ENCODE results near the gene MYO1B.

Gene MYO1B

DNA sequence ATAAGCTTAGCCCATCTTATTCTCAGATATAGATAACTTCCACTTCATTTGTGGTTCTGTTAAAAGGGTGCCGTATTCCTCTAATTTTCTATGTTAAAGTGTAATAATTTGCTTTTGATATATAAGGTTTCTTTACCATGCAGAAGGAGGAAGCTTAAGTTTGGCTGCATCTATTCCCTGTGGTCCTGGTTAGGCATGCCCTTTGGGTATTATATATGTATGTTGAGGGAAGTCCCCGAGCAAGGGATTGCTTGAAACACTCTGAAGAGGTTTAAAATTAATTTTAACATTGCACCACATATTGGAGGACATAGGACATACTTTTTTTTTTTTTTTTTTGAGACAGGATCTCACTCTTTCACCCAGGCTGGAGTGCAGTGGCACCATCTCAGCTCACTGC lies 16.9 kb upstream of the MYO1B start:
- no peak for DNase-seq

DNA sequence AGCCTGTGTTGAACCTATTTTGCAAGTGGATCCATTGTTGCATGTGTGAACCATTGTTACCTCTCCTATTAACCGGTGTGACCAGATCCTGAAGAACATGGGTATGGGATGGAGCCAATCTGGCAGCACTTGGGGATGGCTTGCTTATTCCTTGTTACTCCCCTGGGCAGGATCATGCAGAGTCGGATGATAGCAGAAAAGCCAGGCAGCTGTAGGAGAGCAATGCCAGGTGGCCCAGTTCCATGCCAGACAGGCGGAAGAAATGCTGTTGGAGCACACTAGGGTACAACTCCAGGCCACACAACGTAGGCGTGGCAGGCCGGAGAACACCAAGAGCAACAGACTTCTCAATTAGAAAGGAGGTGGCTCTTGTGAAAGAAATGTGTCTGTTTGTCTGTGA lies 16.3 kb upstream of the MYO1B start:
- no peak for DNase-seq

DNA sequence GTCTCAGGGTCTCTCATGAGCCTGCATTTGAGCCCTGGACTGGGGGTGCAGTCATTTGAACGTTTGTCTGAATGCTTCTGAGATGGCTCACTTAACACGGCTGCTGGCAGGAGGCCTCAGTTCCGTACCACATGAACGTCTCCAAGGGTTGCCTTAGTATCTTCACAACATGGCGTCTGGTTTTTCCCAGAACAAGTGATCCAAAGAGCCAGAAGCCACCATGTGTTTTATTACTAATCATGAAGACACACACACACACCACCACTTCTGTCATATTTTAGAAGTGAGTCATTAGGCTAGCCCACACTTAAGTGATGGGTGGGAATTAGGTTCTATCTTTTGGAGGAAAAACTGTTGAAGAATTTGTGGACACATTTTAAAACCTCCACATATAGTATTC lies 15.0 kb upstream of the MYO1B start:
- no peak for DNase-seq

DNA sequence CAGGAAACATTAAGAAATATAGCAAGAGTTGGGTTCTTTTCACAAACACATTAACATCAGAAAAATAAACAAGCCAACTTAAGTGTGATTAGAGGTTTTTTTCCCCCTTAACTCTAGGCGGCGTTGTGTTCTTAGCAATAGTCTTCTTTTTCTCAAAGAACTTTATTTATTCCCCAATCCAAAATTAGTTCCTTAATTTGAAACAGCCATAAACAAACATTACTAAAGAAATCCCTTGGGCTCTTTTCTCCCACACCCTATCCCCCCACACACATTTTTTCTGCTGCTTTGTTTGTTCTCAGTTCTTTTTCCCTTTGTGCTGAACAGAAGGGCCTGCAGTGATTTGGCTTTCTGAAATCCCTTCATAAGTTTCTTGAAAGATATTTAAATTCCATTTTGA lies 13.2 kb upstream of the MYO1B start:
- no peak for DNase-seq

DNA sequence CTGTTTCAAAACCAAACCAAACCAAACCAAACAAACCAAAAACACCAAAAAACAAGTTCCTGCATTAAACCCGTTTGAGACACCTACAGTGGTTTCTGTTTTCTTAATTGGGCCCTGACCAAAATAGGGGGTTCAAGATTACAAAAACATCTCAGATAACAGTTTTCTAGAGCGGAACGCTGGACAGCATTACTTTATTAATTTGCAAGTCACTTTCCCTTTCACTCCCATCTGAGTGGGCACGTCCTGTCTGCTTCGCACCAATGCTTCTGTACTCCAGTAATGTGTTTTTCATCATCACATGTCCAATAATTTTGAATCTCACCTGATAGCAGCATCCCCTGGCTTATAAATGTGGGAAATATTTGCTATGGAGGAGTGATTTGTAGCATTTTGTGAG lies 11.7 kb upstream of the MYO1B start:
- DNase-seq = no peak

DNA sequence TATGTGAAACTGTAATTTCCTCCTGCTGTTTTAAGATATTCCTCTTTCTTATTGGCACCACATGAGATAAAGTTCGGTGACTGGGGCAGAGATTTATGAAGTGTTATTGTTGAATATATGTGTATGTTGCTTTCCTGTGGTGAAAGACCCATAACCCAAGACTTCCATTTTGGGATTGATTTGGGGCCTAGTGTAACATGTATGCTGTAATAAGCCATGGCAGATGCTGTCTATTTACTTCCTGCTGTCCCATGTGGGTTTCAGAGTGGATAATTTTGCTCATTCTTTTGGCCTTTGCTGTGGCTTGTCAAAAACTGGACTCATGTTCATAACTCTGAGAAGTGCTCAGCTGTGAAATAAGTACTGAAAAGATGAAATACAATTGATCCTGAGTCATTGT lies 10.8 kb upstream of the MYO1B start:
- DNase-seq = no peak

DNA sequence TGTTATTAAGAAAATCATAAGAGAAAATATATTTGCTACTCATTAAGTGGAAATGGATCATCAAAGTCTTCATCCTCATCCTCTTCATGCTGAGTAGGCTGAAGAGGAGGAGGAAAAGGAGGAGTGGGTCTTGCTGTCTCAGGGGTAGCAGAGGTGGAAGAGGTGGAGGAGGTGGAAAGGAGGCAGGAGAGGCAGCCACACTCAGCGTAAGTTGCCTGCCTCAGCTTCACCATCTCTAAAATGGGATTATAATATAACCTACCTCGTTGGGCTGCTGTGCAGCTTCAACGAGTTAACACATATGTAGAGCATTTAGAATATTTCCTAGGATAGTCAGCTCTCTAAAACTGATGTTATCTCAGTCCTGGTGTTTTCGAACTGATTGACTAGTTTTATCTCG lies 4.3 kb upstream of the MYO1B start:
- no peak for DNase-seq

DNA sequence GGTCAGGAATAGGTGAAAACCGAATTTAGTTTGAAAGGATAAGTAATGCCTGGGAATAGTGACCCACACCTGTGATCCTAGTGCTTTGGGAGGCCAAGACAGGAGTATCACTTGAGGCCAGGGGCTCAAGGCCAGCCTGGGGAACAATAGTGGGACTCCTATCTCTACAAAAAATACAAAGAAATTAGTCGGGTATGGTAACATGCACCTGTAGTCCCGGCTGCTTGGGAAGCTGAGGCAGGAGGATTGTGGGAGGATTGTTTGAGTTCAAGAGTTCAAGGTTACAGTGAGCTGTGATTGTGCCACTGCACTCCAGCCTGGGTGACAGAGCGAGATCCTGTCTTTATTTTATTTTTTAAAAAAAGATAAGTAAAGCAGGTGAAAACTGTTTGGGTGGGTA lies 3.8 kb upstream of the MYO1B start:
- no peak for DNase-seq

DNA sequence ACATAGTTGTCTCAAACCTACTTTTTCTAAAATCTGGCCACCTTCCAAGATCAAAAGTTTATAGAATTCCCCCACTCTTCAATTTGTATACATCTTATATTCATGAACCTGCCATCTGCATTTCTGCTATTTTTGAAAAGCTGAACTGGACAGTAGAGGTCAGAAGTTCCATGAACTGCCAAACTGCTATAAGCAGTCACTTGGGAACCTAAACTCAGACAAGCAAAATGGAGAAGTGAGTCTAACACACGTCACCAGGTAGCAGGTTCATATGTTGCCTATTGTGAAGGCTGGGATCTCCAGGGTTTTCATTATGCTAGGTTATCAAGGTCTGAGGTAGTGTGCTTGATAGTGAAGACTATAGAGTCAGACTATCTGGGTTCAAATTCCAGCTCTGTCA lies 2.0 kb upstream of the MYO1B start:
- no peak for DNase-seq

DNA sequence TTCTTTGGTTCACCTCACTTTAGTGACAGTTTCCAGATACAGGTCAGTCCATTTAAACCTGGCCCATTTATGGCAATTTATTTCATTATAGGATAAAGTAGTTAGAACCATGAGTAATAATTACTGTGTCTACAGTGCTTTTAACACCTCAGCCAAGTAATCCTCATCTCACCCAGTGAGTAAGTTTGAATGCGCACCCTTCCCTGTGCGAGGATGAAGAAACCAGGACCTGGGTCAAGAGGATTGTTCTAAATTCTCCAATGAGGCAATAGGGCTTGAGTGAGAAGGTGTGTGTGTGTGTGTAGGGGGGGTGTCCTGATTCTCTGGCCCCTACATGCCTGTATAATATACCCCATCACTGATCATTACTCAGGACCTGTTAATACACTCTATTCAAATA lies 854 bp upstream of the MYO1B start:
- DNase-seq = no peak

DNA sequence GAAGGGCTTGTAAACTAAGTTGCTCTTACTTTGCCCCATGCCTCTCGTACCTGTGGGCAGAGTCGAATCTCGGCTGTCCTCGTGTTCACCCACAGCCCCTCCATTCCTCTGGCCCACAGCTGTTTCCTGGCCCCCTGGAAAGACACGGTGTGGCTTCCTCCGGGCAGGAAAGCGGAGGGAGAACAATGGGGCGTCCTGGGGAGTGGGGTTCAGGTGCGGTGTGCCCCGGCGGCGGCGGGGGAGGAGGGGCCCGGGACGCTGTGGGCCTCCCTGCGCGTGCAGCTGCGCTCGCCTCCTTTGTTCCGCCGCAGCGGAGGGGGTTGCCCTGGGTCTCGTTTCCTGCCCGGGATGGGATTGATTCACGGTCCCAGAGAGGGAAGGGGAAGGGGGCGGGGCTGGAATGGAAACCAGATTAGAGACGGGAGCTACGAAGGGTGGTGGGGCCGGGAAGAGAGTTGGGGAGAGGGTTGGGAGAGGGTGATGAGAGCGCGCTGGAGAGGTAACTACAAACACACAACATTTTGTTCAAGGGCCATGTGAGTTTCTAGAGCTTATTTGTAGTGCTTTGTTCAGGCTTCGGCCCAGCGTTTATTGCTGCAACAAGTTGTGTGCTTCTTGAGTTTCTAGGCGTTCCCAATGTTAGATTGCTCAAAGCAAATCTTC lies 796 bp downstream of the MYO1B start:
- no peak for DNase-seq

DNA sequence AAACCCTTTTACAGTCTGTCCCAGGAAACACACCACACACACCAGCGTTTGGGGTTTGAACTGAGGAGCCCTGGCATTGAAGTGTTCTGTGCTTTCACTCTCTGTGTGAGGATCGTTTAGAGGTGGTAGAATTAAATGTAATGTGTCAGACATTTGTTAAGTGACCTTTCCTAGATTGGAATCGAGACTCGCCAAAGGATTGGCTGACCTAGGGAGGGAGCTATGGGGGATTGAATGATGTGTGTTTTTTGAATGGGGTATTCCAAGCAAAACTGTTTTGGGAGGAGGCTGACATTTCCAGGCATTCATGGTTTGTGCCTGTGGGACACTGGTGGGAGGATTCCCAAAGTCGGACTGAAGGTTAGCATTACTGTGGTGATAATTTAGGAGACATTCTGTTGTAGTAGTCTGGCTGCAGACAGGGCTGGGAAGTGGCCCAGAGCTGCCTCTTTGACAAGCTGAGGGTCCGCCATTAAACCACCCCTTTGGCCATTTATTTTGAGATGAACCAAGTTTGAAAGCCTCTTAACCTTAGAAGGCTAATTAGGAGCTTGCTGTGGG lies 1.7 kb downstream of the MYO1B start:
- no peak for DNase-seq

DNA sequence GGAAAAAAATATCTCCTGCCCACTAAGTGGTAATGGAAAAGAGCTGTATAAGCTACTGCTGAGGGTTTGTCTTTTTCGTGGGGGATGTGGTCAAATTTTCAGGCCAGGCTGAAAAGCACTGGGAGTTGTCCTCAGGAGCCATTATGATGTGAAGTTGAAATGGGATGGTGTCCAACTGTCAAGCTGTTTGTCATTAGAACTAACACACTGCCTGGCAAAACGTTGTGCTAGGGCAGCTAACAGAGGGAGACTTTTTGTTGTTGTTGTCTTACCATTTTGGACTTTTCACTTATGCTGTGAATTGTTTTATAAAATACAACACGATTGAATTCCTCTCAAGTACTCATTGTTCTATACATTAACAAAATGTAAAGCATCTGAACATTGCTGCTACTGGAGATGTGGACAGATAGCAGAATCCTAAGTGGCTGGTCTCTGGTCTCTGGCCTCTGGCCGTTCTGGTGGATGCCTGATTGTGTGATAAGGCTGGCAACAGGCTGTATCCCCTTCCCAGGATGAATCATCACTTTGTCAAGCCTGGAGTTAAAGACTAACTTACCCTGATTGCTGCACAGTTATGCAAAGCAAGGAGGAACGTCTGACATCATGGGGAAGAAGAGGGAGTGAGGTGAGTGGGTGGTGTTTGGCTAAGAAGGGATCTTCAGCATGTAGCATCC lies 2.3 kb downstream of the MYO1B start:
- no peak for DNase-seq

DNA sequence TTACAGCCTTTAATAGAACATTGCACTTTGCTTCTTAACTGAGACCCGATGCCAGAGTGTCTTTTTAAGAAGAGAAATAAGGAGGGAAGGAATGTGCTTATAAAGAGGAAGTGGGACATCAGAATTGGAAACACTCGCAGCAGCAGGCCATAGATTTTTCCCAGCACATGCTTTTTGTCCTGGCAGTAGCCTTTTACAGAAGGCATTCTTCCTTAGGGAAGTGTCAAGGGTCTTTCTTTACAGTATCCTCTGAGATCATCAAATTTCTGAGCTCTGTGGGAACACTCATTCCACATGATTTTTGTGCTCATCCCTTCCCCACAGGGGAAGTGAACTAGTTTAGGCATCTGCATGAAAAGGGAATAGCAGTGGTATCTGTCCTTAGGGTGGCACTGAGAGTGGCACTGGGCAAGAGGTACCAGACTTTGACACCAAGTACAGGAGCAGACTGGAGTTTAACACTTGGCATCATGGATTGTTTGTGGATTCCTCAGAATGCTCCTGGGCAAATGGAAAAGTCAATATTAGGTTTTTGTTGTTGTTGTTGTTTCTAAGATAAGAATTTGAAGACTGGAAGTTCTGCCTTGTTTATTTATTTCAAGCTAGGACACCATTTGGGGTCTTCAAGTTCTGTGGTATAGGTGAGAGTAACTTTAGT lies 4.1 kb downstream of the MYO1B start:
- DNase-seq = no peak

DNA sequence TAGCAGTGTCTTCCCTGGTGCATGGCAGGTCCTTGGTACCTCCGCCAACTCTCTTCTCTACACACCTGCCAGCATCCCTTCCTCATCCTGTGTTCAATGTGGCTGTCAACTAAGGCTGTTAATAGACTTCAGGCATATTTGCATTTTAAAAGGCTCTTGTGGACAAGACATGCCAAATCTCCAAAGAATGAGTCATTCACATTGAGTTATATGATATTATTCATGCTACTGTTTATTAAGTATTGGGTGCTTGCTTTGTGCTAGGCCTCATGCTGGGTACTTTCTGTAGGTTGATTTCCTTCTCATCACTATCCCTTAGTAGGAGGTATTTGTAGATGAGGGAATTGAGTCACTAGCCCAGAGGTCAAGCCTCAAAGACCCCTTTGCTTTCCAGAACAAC lies 5.2 kb downstream of the MYO1B start:
- no peak for DNase-seq

DNA sequence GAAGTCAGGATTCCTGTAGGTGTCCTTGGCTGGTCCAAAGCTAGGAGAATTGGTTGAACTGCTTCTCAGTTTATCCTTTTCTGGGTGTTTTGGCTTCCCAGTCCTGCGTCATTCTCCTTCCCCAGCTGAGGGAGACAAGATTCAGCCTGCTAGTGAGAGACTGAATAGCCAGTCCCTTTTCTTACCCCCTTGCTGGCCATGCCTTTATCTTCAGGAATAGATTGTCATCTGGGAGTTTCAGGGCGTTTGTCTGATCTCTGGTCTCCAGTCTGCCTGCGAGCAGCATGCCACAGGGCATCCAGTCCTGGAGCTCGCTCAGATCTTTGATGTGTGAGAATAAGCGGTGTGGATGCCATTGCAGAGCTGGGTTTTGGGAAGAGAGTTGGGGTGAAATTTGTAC lies 5.8 kb downstream of the MYO1B start:
- DNase-seq = no peak

DNA sequence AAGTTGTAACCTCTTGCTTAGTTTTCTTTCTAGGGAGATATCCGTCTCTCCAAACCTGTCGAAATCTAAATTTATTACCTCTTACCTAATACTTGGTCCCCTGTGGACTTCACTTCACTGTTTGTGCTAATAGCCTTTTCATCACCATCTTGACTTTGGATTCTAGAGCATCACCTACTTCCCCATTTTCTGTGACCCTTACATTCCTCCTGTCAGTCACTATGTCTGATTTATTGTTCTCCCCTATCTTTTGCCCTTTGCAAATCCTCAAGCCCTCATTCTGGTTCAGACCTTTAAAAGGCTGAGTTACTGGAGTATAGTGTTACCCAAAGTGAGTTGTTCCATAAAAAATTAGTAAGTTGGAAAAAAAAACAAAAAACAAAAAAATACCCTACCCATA lies 7.5 kb downstream of the MYO1B start:
- no peak for DNase-seq

DNA sequence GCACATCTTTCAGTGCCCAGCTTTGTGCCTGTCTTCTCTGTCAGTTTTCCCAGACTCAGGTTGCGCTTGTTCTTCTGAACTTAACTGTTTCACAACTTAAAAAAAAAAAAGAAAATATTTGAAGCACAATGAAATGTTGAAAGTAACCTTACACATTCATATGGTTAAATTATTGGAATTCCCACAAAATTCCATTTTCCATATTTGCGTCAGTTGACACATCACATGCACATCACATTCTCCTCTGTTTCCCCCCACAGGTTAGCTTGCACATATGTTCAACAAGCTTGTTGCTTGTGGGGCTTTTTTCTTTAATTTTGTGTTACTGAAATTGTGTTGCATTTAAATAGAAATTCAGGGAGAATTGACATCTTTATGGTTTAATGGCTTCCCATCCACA lies 8.3 kb downstream of the MYO1B start:
- no peak for DNase-seq

DNA sequence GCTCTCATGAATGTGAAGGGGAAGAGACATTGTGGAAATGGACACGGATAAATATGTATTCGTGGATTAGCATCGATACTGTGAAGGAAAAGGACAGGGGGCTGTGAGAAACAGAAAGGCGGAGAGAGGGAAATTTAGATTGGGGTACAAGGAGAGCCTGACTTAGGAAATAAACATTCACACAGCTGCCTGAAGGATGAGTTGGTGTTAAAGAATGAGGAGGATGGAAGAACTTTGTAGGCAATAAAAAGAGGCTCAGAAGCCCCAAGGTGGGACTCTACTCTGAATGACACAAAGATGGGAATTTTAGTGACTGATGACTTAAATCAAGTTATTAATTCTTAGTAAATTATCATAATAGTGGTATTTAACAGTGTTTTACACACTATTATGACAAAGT lies 10.1 kb downstream of the MYO1B start:
- no peak for DNase-seq

DNA sequence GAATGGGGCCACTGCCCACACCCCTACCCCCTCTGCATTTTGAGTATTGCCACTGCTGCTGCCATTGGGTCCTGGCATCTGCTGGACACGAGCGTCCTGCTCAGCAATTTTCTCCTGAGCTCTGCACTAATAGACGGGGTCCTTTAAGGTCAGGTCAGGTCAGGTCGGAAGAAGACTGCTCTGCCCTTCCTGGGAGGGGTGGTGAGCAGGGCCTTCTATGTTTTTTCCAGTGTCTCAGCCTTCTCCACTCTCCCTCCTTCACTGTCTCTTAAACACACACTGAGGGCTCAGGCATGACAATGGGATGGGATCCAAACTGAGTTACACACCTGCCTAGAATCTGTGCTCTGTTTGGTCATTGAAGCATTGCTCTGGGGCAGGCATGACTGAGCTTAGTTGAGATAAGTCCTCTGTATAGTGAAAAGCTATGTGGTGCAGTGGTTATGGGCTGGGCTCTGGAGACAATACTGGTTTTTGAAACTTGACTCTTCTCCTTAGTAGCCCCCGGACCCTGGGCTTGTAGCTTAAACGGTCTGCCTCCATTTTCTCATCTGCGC lies 10.6 kb downstream of the MYO1B start:
- no peak for DNase-seq

DNA sequence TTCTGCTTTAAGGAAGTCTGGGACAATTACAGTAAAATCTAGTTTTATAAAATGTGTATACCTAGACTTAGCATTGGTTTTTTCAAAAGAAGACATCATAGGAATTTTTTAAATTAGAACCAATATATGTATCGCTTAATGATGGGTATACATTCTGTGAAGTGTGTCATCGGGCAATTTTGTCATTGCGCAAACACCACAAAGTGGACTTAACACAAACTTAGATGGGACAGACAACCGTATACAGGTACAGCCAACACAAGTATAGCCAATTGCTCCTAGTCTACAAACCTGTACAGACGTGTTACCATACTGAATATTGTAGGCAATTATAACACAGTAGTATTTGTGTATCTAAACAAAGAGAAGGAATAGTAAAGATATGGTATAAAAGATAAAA lies 12.7 kb downstream of the MYO1B start:
- DNase-seq = no peak

DNA sequence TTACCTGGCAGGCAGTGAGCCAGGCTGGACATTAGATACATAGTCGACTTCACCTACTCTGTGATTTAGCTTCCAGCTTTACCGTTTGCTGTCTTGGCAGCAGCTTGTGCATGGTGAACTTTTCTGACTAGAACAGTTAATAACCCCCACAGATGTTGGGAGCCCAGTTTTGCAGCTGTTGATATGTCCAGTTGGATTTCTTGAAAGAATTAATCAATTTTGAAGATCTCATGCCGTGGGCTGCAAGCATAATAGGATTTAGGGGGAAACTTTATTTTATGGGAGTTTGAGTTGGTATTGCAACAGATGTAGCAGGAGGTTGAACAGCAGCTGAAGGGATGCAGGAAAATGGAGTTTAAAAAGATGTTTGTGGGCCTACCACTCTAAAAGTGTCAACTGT lies 13.8 kb downstream of the MYO1B start:
- DNase-seq = no peak

DNA sequence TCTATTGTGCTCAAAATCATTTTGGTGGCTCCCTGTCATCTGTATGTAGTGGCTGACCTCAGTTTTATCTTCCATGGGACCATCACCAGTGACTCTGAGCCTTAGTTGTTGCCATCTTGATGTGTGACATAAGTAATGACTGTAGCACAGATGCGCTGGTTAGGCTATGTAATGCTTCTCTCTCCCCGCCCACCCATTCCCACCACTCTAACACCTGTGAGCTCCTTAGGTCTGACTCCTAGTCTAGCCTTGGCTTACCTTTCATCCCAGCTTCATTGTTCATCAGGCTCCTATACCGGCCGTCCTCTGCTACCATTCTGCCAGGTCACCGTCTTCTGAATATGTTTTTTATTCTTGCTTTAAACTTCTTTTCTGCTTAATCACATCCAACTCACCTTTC lies 17.2 kb downstream of the MYO1B start:
- DNase-seq = no peak

DNA sequence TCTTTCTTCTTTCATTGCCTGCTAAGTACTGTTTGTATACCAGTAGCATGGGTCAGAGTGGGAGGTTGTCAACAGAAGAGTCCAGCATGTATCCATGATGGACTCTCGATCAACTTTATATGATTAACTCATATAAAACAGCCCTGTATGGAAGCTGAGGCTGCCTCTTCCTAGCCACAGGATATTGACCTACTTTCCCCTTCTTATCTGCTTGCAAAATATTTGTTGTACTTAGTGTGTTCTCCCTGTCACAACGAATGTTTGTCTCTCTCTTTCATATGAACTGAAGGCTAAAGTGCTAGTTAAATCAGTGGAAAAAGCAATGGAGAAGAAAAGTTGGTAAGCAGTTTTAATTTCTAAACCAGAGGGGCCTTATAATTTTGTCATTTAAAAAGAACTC lies 17.8 kb downstream of the MYO1B start:
- DNase-seq = no peak
